Measurements from ENCODE around the gene FFAR4.

- no peak for TF ChIP-seq EZH2 (IDR thresholded peaks at IDR 0.05; ENCODE audit: low read length, missing control alignments)
- TF ChIP-seq, protein P1, sequence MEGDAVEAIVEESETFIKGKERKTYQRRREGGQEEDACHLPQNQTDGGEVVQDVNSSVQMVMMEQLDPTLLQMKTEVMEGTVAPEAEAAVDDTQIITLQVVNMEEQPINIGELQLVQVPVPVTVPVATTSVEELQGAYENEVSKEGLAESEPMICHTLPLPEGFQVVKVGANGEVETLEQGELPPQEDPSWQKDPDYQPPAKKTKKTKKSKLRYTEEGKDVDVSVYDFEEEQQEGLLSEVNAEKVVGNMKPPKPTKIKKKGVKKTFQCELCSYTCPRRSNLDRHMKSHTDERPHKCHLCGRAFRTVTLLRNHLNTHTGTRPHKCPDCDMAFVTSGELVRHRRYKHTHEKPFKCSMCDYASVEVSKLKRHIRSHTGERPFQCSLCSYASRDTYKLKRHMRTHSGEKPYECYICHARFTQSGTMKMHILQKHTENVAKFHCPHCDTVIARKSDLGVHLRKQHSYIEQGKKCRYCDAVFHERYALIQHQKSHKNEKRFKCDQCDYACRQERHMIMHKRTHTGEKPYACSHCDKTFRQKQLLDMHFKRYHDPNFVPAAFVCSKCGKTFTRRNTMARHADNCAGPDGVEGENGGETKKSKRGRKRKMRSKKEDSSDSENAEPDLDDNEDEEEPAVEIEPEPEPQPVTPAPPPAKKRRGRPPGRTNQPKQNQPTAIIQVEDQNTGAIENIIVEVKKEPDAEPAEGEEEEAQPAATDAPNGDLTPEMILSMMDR (conservative IDR thresholded peaks at IDR 0.05 in 1 of 2, IDR thresholded peaks at IDR 0.05 in 1 of 2; ENCODE audit: low read depth in 1 of 2, low read length in 2 of 2) = no peak
These were observed 6.1 kb downstream of the FFAR4 start for GRCh38 chr10:93572606-93573005.

Measured in fibroblast of lung (primary cell).